Lower leg skin (tissue), 4 donors: ENCODE data around the gene NEURL1. TPM values are rescaled to one million over a fixed set of nuclear protein-coding genes. Genes with fewer than 3 reads are reported as not detected.

Source experiments
- DNase-seq, 2 donors: peaks; one replicate each; pipeline ENCODE4 v3.0.0-alpha.2; 2019; ENCODE audit warnings: low spot score in 2 of 2
- H3K4me3 ChIP-seq: fragments of 200-600 bp; sonication (generic); 2 replicates; pipeline ENCODE4 v1.5.1; 2017; ENCODE audit warnings: mild to moderate bottlenecking, low read depth; ENCODE audit not compliant: poor library complexity, severe bottlenecking
- POLR2A ChIP-seq, 2 donors: fragments of 450-650 bp; IDR thresholded peaks; one replicate each; pipeline ENCODE4 v1.6.1; 2016 to 2017; ENCODE audit warnings: antibody characterized with exemption in 2 of 2, mild to moderate bottlenecking in 1 of 2, moderate library complexity in 1 of 2
- WGBS, 2 donors: methylation state at CpG; one replicate each; pipeline ENCODE4 v1.1.5; 2018; 5-methylcytosine and 5-hydroxymethylcytosine counted together
- intact Hi-C: fragments of 100-400 bp; cut with DNase I; formaldehyde crosslinking; loops from one replicate; pipeline ENCODE4 v1.15.0; 2023; ENCODE audit warnings: low total_unique reads
- total RNA-seq, 4 donors: library from RNA; depleted of rRNA; stranded (reverse); fragments of >200 nt; gene quantifications; one replicate each; pipeline ENCODE4 v1.1.0, GENCODE V29; 2016
- TF ChIP-seq, protein P1 (sequence below), 3 donors: fragments of 450-650 bp; IDR thresholded peaks; one replicate each; pipeline ENCODE4 v1.5.1; 2016; ENCODE audit warnings: antibody characterized with exemption in 3 of 3, mild to moderate bottlenecking in 3 of 3, moderate library complexity in 2 of 3

NEURL1 gene
- total RNA-seq, 4 donors from 2014 or later: 0.13 to 0.23 (median 0.22) TPM; not detected in 1

DNA sequence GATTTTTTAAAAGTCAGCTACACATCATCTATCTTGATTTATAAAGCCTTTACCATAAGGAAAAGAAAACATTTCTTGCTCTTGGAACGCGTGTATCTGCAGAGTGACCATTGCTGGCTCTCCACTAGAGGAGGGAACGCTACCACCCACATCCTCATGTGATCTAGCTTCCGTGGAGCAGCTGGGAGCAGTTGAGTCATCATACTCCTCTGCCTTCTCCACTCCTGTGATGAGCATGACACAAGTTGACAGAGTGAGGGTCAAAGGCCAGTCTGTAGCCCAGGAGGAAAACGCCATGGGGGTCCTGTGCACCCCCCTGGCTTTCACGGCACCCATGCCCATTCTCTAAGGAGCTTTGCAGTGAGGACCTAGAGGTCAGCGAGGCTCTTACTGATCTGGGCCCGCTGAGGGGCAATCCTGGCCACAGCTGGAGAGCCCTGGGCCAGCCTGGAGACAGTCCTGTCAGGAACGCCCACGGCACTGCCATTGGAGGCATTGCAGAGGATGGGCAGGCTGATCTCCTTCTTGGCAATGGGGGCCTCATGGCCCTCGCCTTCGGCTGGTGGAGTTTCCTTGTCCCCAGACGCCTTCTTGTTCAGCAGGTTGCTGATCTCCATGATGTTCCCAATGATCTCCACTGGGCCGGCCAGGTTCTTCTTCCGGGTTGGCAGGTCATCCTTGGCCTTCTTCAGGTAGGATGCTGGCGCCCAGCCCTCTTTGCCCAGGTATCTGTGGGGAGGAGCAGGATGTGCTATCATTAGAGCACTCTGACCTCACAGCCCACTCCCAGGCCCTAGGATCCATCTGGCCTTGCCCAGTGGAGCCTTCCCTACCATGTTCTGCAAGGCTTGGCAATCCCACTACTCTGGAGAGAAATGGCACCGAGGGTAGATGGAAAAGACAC lies 119.2 kb downstream of the NEURL1 start:
- no peak for DNase-seq
- intact Hi-C loops: no loop called here
- TF ChIP-seq POLR2A (IDR thresholded peaks at IDR 0.05): no peak
- TF ChIP-seq, protein P1, sequence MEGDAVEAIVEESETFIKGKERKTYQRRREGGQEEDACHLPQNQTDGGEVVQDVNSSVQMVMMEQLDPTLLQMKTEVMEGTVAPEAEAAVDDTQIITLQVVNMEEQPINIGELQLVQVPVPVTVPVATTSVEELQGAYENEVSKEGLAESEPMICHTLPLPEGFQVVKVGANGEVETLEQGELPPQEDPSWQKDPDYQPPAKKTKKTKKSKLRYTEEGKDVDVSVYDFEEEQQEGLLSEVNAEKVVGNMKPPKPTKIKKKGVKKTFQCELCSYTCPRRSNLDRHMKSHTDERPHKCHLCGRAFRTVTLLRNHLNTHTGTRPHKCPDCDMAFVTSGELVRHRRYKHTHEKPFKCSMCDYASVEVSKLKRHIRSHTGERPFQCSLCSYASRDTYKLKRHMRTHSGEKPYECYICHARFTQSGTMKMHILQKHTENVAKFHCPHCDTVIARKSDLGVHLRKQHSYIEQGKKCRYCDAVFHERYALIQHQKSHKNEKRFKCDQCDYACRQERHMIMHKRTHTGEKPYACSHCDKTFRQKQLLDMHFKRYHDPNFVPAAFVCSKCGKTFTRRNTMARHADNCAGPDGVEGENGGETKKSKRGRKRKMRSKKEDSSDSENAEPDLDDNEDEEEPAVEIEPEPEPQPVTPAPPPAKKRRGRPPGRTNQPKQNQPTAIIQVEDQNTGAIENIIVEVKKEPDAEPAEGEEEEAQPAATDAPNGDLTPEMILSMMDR (IDR thresholded peaks at IDR 0.05): no peak
- WGBS, 2 donors: 80 to 87% methylated on average over 15 to 17 of the region's 17 CpGs
- H3K4me3 ChIP-seq: no peak overlapping the region

DNA sequence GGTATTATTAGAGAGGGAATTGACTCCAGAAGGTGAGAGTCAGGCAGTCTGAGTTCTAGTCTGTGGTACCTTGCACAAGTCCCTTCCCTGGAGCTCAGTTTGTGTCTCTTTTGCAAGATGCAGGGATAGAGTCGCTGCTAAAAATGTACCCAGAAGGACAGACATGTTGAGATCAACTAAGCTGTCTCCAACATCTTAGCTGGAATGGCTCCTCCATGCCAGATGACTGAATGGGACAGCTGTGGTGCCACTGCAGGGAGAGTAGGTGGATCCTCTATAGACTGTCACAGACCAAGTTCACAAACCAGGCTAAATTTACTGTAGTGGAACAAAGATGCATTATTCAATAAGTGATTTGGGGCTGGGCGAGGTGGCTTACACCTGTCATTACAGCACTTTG lies 120.1 kb downstream of the NEURL1 start:
- DNase-seq: no peak
- H3K4me3 ChIP-seq: no peak overlapping the region
- WGBS, 2 donors: 73 to 89% methylated on average over 2 of the region's 2 CpGs
- intact Hi-C loops: no loop called here
- TF ChIP-seq, protein P1 (IDR thresholded peaks at IDR 0.05): no peak
- no peak for TF ChIP-seq POLR2A (IDR thresholded peaks at IDR 0.05)

DNA sequence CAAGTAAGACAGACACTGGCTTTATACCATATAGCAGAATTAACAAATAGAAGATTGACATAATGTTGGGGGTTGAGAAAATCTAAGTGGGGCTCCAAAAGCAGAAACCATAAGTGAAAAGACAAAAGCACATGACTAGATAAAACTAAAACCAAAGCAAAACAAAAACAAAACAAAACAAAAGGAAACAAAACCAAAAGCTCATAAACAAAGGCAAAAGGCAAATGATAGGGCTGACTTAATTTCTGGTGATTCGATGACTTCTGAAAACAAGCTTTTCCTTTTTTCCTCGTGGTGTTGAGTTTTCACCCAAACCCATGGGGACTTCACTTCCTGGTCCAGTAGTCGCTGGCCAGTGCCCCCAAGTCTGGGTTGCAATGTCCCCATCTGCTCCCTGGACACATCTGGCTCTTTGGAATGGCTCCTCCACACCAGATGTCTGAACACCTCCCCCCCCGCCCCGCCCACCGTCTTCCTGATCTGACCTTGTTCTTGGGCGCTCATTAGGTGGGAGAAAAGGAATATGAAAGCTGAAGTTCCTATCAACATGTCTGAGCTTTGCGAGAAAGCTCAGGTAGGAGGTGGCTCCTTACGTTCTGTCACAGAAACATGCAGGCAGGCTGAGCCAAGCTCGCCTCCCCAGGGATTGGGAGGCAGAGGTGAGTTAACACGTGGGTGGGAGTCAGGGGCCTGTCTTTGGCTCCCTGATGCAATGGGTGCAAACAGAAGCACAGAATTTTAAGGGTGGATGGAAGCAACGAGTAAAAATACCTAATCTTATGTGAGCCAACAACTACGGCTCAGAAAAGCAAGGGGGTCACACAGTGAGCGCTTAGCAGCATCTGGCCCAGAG lies 121.0 kb downstream of the NEURL1 start:
- intact Hi-C loops: no loop called here
- no peak for DNase-seq
- TF ChIP-seq POLR2A (IDR thresholded peaks at IDR 0.05): no peak
- TF ChIP-seq, protein P1 (IDR thresholded peaks at IDR 0.05): no peak
- H3K4me3 ChIP-seq: no peak overlapping the region
- 56 to 59% methylated on average over 14 of the region's 14 CpGs for WGBS, 2 donors

DNA sequence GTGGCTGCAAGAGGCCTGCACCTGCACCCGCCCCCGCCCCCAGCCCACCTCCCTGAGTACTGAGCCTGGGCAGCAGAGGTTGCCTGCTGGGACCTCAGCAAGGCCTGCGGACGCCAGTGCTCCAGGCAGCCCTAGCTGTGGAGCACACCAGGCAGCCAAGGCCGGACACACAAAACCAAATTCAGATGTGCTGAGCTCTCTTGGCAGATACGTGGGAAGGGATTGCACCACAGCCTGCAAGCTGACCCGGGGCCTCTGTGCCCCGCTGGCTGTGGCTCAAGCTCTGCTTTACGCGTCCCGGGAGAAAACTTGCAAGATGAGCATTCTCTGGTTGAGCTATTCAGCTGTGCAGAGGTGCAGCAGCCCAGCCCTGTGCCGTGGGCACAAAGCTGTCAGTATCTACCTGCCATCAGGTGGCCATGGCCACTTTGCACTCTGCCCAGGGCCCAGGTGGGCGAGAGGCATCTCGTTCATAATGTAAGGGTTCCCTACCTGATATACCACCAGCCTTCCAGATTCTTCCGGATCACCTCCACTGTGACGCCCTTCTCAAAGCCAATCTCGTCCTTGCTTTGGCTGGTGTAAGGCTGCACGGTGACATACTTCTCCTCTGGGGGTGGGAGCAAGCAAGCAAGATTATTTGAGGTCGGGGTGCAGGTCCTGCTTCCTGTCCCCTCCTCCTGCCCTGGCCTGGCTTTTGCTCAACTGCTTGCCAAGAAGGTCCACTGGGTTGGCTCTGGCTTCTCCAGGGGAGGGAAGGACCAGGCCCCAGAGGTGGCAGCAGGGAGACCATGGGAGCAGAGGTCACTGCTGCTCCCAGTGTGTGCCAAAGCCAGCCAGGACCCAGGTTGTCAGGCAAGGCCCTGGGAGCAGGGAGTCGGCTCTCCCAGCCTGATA lies 123.4 kb downstream of the NEURL1 start:
- TF ChIP-seq POLR2A (IDR thresholded peaks at IDR 0.05): no peak
- TF ChIP-seq, protein P1 (IDR thresholded peaks at IDR 0.05): no peak
- intact Hi-C loops: no loop called here
- H3K4me3 ChIP-seq: no peak overlapping the region
- WGBS, 2 donors: 61 to 80% methylated on average over 19 to 20 of the region's 20 CpGs
- peak; percentile 72 to 96 for DNase-seq
